Measurements from ENCODE around the gene OPRD1. TPM values are rescaled to one million over a fixed set of nuclear protein-coding genes. Genes with fewer than 3 reads are reported as not detected.

OPRD1 gene
- total RNA-seq, 1 experiment from 2014 or later, result under 0.01 TPM

GRCh38 chr1:28910379-28911115 lies 98.6 kb downstream of the OPRD1 start:
- in situ Hi-C loops (cut with HindIII; ENCODE audit: low pct_unique_long_range_greater_than_20kb, low sequenced_read_pairs), result no loop called here
- DNase-seq (ENCODE audit: low read depth, low spot score), result no peak

- DNase-seq (ENCODE audit: low read depth, low spot score), result no peak
- in situ Hi-C loops (cut with HindIII; ENCODE audit: low pct_unique_long_range_greater_than_20kb, low sequenced_read_pairs), result no loop called here
Measured at GRCh38 chr1:28913786-28914227, 101.8 kb downstream of the OPRD1 start.

GRCh38 chr1:28914228-28915030 lies 102.5 kb downstream of the OPRD1 start, which contains the start of gene EPB41:
Gene EPB41, plus strand, starts transcription at chr1:28914569. Its CDS starts 72,869 bp downstream, at chr1:28987438.
- in situ Hi-C loops (cut with HindIII; ENCODE audit: low pct_unique_long_range_greater_than_20kb, low sequenced_read_pairs), result no loop called here
- peak; percentile 92 for DNase-seq (ENCODE audit: low read depth, low spot score)

GRCh38 chr1:28915031-28915895 lies 103.3 kb downstream of the OPRD1 start:
- DNase-seq (ENCODE audit: low read depth, low spot score), result peak; percentile 42
- in situ Hi-C loops (cut with HindIII; ENCODE audit: low pct_unique_long_range_greater_than_20kb, low sequenced_read_pairs), result no loop called here

DNA sequence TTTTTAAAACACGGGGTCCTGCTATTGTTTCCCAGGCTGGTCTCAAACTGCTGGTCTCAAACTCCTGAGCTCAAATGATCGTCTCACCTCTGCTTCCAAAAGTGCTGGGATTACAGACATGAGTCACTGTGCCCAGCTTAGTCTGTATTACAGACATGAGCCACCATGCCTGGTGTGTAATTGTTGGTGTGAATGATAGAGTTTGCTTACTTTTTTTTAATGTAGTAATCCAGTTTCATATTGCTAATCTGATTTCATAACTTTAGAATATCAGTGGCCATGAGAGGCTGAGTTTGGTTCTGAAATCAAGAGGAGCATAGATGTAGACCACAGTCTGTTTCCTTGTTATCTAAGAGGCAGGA lies 105.8 kb downstream of the OPRD1 start:
- no peak for DNase-seq (ENCODE audit: low read depth, low spot score)
- in situ Hi-C loops (cut with HindIII; ENCODE audit: low pct_unique_long_range_greater_than_20kb, low sequenced_read_pairs), result no loop called here

Small RNA genes lying within 50 kb of the gene (small RNA-seq; reads per million reads assigned to genes)
- 0 reads per million in 2 experiments for gene RF00019

Other genes with a start within 250 kb of the OPRD1 start
- gene RAB42, start 219.9 kb upstream of the OPRD1 start, total RNA-seq (2014; rRNA removed; shearing (Covaris generic)), result not detected in 2 replicates
- 39.1 and 44.9 TPM in 2 replicates for gene TAF12, start 169.1 kb upstream of the OPRD1 start, total RNA-seq (2014; rRNA removed; shearing (Covaris generic))
- not detected in 2 replicates for gene RNU11, start 163.6 kb upstream of the OPRD1 start, total RNA-seq (2014; rRNA removed; shearing (Covaris generic))
- 3.5 and 4.6 TPM in 2 replicates for gene GMEB1, start 143.4 kb upstream of the OPRD1 start, total RNA-seq (2014; rRNA removed; shearing (Covaris generic))
- 59.5 and 63.3 TPM in 2 replicates for gene YTHDF2, start 75.2 kb upstream of the OPRD1 start, total RNA-seq (2014; rRNA removed; shearing (Covaris generic))
- 26.3 and 29.7 TPM in 2 replicates for gene EPB41, start 102.4 kb downstream of the OPRD1 start, total RNA-seq (2014; rRNA removed; shearing (Covaris generic))